OCI-LY7 (cell line): ENCODE results near the gene COL8A2.

Experiments used
- CTCF ChIP-seq: fragments of 200-600 bp; sonication (generic); conservative IDR thresholded peaks from 2 replicates; pipeline ENCODE4 v1.5.1; 2014; ENCODE audit warnings: mild to moderate bottlenecking, antibody characterized with exemption, low read length, moderate library complexity, mixed read lengths
- EZH2phosphoT487 ChIP-seq: fragments of 200-600 bp; sonication (generic); IDR thresholded peaks from 2 replicates; pipeline ENCODE4 v1.6.1; 2018; ENCODE audit warnings: low read depth, borderline replicate concordance, mild to moderate bottlenecking, mixed run types, antibody characterized with exemption, low read length, moderate library complexity, mixed read lengths

- TF ChIP-seq CTCF: no peak
- TF ChIP-seq EZH2phosphoT487: no peak
Measured at GRCh38 chr1:36172983-36173382, 48.0 kb upstream of the COL8A2 start.
